ENCODE results near the gene LARGE2. TPM values are rescaled to one million over a fixed set of nuclear protein-coding genes. Genes with fewer than 3 reads are reported as not detected.

LARGE2 gene
- total and polyA plus RNA-seq, 2 of the 13 experiments (the other 11 are each of a cell fraction or from before 2014, with no cell fraction given) = 8.5 to 21.6 TPM

DNA sequence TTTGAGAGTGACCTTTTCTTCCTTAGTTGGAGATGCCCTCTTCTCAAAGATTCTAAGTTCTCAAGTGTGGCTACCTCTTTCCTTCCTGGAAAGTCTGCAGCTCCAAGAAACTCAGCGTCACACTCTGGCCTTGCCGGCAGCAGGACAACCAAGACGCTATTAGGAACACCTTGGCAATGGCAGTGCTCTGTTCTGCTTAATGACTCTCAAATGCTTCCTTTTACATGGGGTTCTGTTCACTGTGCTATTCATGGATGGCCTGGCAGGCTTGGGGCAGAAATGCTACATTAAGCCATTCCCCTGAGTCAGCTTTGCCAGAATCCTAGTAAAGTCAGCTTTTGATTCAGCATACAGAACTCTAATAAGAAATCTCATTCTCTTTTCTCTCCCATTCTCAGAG, 25.9 kb downstream of the LARGE2 start:
- intact Hi-C loops (cut with micrococcal nuclease; ENCODE audit: unreplicated experiment) (no loop called here), in situ Hi-C loops (cut with HindIII; ENCODE audit: extremely low pct_ligation_motif_present, low pct_unique_long_range_greater_than_20kb) (no loop called here)
- no peak for FAIRE-seq
- TF ChIP-seq ZBTB40 (IDR thresholded peaks at IDR 0.05) (no peak), ZBTB40 (CRISPR knock-in tag; IDR thresholded peaks at IDR 0.05) (no peak), ZNF879 (CRISPR knock-in tag; IDR thresholded peaks at IDR 0.05) (no peak), TCF12 (IDR thresholded peaks at IDR 0.05) (no peak), TCF12 (CRISPR knock-in tag; IDR thresholded peaks at IDR 0.05) (no peak), ZNF670 (CRISPR knock-in tag; IDR thresholded peaks at IDR 0.05; ENCODE audit: borderline replicate concordance) (no peak), PAF1 (CRISPR knock-in tag; IDR thresholded peaks at IDR 0.05) (no peak), NKX3-1 (CRISPR knock-in tag; IDR thresholded peaks at IDR 0.05) (no peak), ZBTB3 (CRISPR knock-in tag; IDR thresholded peaks at IDR 0.05; ENCODE audit: borderline replicate concordance, low read depth) (no peak)
- no peak overlapping the region for H3K9ac ChIP-seq (ENCODE audit: insufficient read depth, low read depth, low read length)
- H3K27me3 ChIP-seq (ENCODE audit: control insufficient read depth in 1 of 2, insufficient read depth in 2 of 2, low read length in 2 of 2) = no peaks in the 10 kb centered on the region
- no peak overlapping the region for H3K4me3 ChIP-seq (replicated peaks in 1 of 3; ENCODE audit: insufficient read depth in 1 of 3, low read depth in 2 of 3, low read length in 3 of 3)
- H3K79me2 ChIP-seq (ENCODE audit: insufficient read depth, low read length) = no peaks in the 10 kb centered on the region
- H4K20me1 ChIP-seq (ENCODE audit: insufficient read depth, low read length) = no peaks in the 10 kb centered on the region
- no peak for DNase-seq (ENCODE audit: low spot score)
- H3K4me1 ChIP-seq (ENCODE audit: insufficient read depth, low read length) = no peaks in the 10 kb centered on the region
- no peak overlapping the region for H3K4me2 ChIP-seq (ENCODE audit: low read depth, low read length)
- no peak overlapping the region for H2AFZ ChIP-seq (ENCODE audit: low read length)
- 100% methylated on average over 3 of the region's 3 CpGs for WGBS (ENCODE audit: low lambda C conversion rate)
- H3K36me3 ChIP-seq (replicated peaks in 1 of 2; ENCODE audit: control insufficient read depth in 1 of 2, insufficient read depth in 2 of 2, low read length in 2 of 2) = peaks cover 17 to 28% of the 10 kb centered on the region in 2 experiments; a peak in 4 of 5 replicates
- ChIA-PET CTCF (ENCODE audit: low intra/inter-chr PET ratio, low total read pairs) (no interaction called here), POLR2A (no interaction called here)
- H3K27ac ChIP-seq (ENCODE audit: extremely low read length, insufficient read depth, low read length) = no peak overlapping the region
- ATAC-seq = no peak
- BruUV-seq (replicated peaks) = no TSS peak
- no peaks in the 10 kb centered on the region for H3K9me3 ChIP-seq (ENCODE audit: low read length)

Data from HepG2 (cell line).